Measurements from ENCODE around the gene TRIP12.
"Not testable (repeated sequence)": the region's sequence is repeated elsewhere in the genome, so short reads cannot be mapped to it uniquely, and the experiment has no call there.

Gene TRIP12

DNA sequence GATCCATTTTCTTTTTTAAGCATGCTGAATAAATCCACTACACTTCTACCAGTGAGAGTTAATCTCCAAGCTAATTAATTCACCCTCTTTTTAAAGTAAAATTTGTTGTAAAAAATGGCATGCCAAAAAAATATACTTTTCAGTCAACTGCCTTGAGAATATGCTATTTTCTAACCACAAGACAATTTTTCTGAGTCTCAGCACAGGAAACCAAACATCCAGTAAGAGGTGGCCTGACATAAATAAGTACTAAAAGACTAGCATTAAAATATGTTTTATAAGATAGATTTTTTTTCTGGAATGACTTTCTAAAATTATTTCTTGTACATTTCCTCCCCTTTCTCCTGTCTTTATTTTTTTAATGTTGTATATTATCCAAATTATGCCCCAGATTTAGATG is 3.4 kb upstream of the TRIP12 start:
- no peaks in the 10 kb centered on the region for H3K36me3 ChIP-seq
- peaks cover 17 to 20% of the 10 kb centered on the region in 2 experiments for H3K4me1 ChIP-seq (ENCODE audit: control insufficient read depth in 1 of 2, insufficient read depth in 1 of 2, low read depth in 1 of 2, low read length in 1 of 2)
- H3K9me3 ChIP-seq: no peaks in the 10 kb centered on the region
- no peaks in the 10 kb centered on the region for H3K27me3 ChIP-seq
- H3K4me3 ChIP-seq (ENCODE audit: low read depth in 1 of 2, low read length in 1 of 2): no peak overlapping the region
- TF ChIP-seq, protein P1, sequence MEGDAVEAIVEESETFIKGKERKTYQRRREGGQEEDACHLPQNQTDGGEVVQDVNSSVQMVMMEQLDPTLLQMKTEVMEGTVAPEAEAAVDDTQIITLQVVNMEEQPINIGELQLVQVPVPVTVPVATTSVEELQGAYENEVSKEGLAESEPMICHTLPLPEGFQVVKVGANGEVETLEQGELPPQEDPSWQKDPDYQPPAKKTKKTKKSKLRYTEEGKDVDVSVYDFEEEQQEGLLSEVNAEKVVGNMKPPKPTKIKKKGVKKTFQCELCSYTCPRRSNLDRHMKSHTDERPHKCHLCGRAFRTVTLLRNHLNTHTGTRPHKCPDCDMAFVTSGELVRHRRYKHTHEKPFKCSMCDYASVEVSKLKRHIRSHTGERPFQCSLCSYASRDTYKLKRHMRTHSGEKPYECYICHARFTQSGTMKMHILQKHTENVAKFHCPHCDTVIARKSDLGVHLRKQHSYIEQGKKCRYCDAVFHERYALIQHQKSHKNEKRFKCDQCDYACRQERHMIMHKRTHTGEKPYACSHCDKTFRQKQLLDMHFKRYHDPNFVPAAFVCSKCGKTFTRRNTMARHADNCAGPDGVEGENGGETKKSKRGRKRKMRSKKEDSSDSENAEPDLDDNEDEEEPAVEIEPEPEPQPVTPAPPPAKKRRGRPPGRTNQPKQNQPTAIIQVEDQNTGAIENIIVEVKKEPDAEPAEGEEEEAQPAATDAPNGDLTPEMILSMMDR (IDR thresholded peaks at IDR 0.05): no peak
- H3K27ac ChIP-seq: no peak overlapping the region

GRCh38 chr2:229924541-229924940 is 2.7 kb upstream of the TRIP12 start:
- H3K4me1 ChIP-seq (ENCODE audit: control insufficient read depth in 1 of 2, insufficient read depth in 1 of 2, low read depth in 1 of 2, low read length in 1 of 2): peaks cover 24 to 27% of the 10 kb centered on the region in 2 experiments
- not testable (repeated sequence) for H3K27me3 ChIP-seq; H3K27ac ChIP-seq; H3K4me3 ChIP-seq (ENCODE audit: low read depth in 1 of 2, low read length in 1 of 2); H3K9me3 ChIP-seq; H3K36me3 ChIP-seq

GRCh38 chr2:229922449-229923386 is 909 bp upstream of the TRIP12 start, which contains the start of gene FBXO36:
Gene FBXO36 (plus strand): TSS chr2:229922503. CDS start chr2:229922514, 11 bp downstream.
- TF ChIP-seq, protein P1 (IDR thresholded peaks at IDR 0.05): no peak
- peaks cover 3% of the 10 kb centered on the region for H3K36me3 ChIP-seq
- peaks cover 28 to 36% of the 10 kb centered on the region in 2 experiments for H3K4me1 ChIP-seq (ENCODE audit: control insufficient read depth in 1 of 2, insufficient read depth in 1 of 2, low read depth in 1 of 2, low read length in 1 of 2)

GRCh38 chr2:229921101-229921891 is 513 bp downstream of the TRIP12 start:
- H3K4me1 ChIP-seq (ENCODE audit: control insufficient read depth in 1 of 2, insufficient read depth in 1 of 2, low read depth in 1 of 2, low read length in 1 of 2): peaks cover 28 to 37% of the 10 kb centered on the region in 2 experiments
- no peaks in the 10 kb centered on the region for H3K27me3 ChIP-seq
- TF ChIP-seq, protein P1 (IDR thresholded peaks at IDR 0.05): no peak
- H3K36me3 ChIP-seq: peaks cover 6% of the 10 kb centered on the region
- H3K4me3 ChIP-seq (ENCODE audit: low read depth in 1 of 2, low read length in 1 of 2): peak overlapping the region; percentile 91 to 94
- H3K9me3 ChIP-seq: no peaks in the 10 kb centered on the region
- H3K27ac ChIP-seq: peak overlapping the region; percentile 99

More at GRCh38 chr2:229922449-229923386, 909 bp upstream of the TRIP12 start, which contains the start of gene FBXO36:
- Histone ChIP-seq H3K27me3 (no peaks in the 10 kb centered on the region), H3K9me3 (no peaks in the 10 kb centered on the region), H3K27ac (peak within 1 kb of the TSS; percentile 99), H3K4me3 (ENCODE audit: low read depth in 1 of 2, low read length in 1 of 2) (peak within 1 kb of the TSS; percentile 91 to 94)

DNA sequence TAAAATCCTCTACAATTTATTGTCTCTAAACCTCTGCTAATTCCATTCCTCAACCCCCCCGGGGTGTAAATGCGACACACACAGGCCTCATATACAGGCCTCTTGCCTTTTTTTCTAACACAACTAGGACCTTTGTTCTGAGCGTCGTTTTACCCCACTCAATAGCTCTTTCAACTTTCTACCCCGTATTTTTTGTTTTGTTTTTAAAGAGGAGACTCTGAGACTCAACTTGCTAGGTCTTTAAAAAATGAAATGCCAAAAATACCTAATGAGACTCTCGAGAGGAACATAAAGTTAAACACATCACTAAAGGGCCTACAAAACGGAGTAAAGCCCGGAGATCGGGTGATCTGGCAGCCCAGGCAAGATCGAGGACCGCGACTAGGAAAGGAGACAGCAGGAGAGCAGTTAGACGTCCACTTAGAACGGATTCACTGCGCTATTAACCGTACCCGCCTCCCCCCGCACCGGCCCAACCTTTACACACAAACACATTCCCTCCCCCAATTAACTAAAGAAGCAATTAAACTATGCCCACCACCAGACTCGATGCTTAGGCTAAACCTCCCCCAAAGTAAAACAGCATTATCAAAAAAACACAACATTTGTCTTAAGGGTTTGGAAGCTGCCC is 1.7 kb downstream of the TRIP12 start:
- peak overlapping the region; percentile 91 to 94 for H3K4me3 ChIP-seq (ENCODE audit: low read depth in 1 of 2, low read length in 1 of 2)
- H3K27me3 ChIP-seq: no peaks in the 10 kb centered on the region
- H3K4me1 ChIP-seq (ENCODE audit: control insufficient read depth in 1 of 2, insufficient read depth in 1 of 2, low read depth in 1 of 2, low read length in 1 of 2): peaks cover 28 to 44% of the 10 kb centered on the region in 2 experiments
- peaks cover 6% of the 10 kb centered on the region for H3K36me3 ChIP-seq
- no peaks in the 10 kb centered on the region for H3K9me3 ChIP-seq
- H3K27ac ChIP-seq: peak overlapping the region; percentile 99
- TF ChIP-seq, protein P1 (IDR thresholded peaks at IDR 0.05): no peak

Measured in neutrophil (primary cell).